ENCODE measurements around the gene WDR75.

Gene WDR75

DNA sequence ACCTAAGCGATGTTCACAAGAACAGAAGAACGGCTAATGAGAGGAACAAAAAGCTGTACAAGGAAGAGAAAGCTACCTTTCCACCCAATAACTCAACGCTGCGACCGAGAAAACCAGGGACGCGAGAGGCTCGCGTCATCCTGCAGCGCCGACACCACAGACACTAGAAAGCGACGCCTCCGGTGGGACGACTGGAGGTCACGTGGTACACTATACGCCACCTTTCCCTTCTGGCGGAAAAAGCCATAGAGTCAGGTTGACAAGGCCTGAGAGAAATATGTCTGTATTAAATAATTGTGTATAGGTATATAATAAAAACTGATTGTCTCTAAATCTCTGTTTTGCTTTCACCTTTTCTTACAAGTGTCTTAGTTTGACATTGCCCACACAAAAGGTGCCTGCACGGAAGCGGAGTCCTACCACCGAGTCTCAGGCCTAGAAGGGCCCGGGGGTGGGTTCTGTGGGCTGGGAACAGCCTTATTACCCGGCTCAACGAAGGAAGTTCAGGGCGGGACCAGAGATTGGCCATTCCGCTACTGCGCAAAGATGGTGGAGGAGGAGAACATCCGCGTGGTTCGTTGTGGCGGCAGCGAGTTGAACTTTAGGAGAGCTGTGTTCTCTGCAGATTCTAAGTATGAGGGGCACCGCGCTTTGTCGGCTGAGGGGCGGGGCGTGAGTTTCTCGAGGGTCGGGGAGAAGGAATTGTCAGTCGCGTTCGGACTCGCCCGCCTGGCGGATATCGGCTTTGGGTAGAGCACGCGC lies at the start of gene WDR75:
Gene WDR75 (plus strand): TSS at position 528 of the 762 bp plus-strand sequence. CDS start 19 bp downstream, at position 547.
- H3K9ac ChIP-seq (ENCODE audit: low read length): peak within 1 kb of the TSS; percentile 80
- peak within 1 kb of the TSS; percentile 57 to 89 for H3K4me3 ChIP-seq (ENCODE audit: low read depth in 1 of 2, low read length in 2 of 2)
- H3K27me3 ChIP-seq (ENCODE audit: control insufficient read depth in 1 of 2, insufficient read depth in 2 of 2, low read length in 2 of 2): no peaks in the 10 kb centered on the region
- peak within 1 kb of the TSS; percentile 75 for H3K27ac ChIP-seq (ENCODE audit: low read depth, low read length)
- no peaks in the 10 kb centered on the region for H3K36me3 ChIP-seq (ENCODE audit: insufficient read depth, low read length)
- H3K9me3 ChIP-seq (ENCODE audit: low read length): no peaks in the 10 kb centered on the region
- H3K4me1 ChIP-seq (ENCODE audit: insufficient read depth, low read length): peaks cover 29% of the 10 kb centered on the region

DNA sequence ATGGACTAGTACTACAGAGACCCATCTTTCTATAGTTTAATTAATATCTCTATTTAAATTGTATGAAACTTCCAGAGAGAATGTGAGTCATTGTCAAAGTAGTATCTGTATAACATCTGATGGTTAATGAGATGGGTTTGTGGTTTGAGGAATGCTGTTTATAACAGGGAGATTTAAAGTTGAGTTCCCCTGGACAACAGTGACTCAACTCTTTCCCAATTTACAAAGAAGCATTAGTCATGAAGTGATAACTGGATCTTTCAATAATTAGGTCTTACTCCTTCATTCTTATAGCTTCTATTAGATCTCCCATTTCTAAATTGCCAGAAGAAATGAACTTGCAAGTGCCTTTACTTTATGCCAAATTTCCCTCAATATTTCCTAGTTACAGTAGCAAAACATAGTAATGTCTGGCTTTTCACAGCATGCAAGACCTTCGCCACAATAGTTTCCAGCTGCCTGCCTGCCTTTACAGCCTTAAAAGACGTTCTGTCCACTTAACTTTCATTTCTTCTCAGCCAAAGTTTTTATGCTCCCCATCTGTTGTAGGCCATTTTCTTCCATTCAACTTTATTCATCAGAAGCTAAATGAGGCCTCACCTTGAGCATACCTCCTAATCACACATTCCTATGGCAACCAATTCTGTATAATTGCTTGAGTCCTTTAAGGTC lies 47.7 kb upstream of the WDR75 start:
- H3K4me3 ChIP-seq (ENCODE audit: low read depth in 1 of 2, low read length in 2 of 2): no peak overlapping the region
- peaks cover 26% of the 10 kb centered on the region for H3K4me1 ChIP-seq (ENCODE audit: insufficient read depth, low read length)
- no peaks in the 10 kb centered on the region for H3K36me3 ChIP-seq (ENCODE audit: insufficient read depth, low read length)
- H3K9ac ChIP-seq (ENCODE audit: low read length): no peak overlapping the region
- H3K9me3 ChIP-seq (ENCODE audit: low read length): no peaks in the 10 kb centered on the region
- no peaks in the 10 kb centered on the region for H3K27me3 ChIP-seq (ENCODE audit: control insufficient read depth in 1 of 2, insufficient read depth in 2 of 2, low read length in 2 of 2)
- peak overlapping the region; percentile 21 for H3K27ac ChIP-seq (ENCODE audit: low read depth, low read length)

DNA sequence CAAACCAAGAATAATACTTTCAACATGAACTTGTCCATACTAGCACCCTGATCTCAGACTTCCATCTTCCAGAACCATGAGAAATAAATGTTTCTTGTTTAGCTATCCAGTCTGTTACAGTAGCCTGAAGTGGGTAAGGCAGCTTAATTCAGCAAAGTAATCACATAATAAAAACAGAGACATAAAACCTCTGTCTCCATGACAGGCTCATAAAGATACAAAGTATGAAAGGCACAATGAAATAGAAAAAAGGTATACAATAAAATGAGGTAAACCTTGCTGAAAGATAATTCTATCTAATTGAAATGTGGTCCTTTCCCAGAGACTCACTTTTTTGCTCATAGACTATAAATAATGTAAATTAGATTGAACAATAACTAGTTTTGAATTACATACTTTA lies 46.7 kb upstream of the WDR75 start:
- H3K9ac ChIP-seq (ENCODE audit: low read length): no peak overlapping the region
- peak overlapping the region; percentile 21 for H3K27ac ChIP-seq (ENCODE audit: low read depth, low read length)
- H3K4me1 ChIP-seq (ENCODE audit: insufficient read depth, low read length): peaks cover 26% of the 10 kb centered on the region
- no peaks in the 10 kb centered on the region for H3K36me3 ChIP-seq (ENCODE audit: insufficient read depth, low read length)
- no peak overlapping the region for H3K4me3 ChIP-seq (ENCODE audit: low read depth in 1 of 2, low read length in 2 of 2)
- no peaks in the 10 kb centered on the region for H3K27me3 ChIP-seq (ENCODE audit: control insufficient read depth in 1 of 2, insufficient read depth in 2 of 2, low read length in 2 of 2)
- no peaks in the 10 kb centered on the region for H3K9me3 ChIP-seq (ENCODE audit: low read length)

DNA sequence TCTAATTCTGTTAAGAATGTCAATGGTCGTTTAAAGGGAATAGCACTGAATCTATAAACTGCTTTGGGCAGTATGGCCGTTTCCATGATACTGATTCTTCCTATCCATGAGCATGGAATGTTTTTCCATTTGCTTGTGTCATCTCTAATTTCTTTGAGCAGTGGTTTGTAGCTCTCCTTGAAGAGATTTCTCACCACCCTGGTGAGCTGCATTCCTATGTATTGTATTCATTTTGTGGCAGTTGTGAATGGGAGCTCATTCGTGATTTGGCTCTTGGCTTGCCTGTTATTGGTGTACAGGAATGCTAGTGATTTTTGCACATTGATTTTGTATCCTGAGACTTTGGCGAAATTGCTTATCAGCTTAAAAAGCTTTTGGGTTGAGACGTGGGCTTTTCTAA lies 38.3 kb upstream of the WDR75 start:
- Histone ChIP-seq H3K4me3 (ENCODE audit: low read depth in 1 of 2, low read length in 2 of 2) (no peak overlapping the region), H3K36me3 (ENCODE audit: insufficient read depth, low read length) (no peaks in the 10 kb centered on the region), H3K27ac (ENCODE audit: low read depth, low read length) (no peak overlapping the region), H3K9ac (ENCODE audit: low read length) (no peak overlapping the region), H3K4me1 (ENCODE audit: insufficient read depth, low read length) (peaks cover 15% of the 10 kb centered on the region), H3K9me3 (ENCODE audit: low read length) (no peaks in the 10 kb centered on the region), H3K27me3 (ENCODE audit: control insufficient read depth in 1 of 2, insufficient read depth in 2 of 2, low read length in 2 of 2) (no peaks in the 10 kb centered on the region)

DNA sequence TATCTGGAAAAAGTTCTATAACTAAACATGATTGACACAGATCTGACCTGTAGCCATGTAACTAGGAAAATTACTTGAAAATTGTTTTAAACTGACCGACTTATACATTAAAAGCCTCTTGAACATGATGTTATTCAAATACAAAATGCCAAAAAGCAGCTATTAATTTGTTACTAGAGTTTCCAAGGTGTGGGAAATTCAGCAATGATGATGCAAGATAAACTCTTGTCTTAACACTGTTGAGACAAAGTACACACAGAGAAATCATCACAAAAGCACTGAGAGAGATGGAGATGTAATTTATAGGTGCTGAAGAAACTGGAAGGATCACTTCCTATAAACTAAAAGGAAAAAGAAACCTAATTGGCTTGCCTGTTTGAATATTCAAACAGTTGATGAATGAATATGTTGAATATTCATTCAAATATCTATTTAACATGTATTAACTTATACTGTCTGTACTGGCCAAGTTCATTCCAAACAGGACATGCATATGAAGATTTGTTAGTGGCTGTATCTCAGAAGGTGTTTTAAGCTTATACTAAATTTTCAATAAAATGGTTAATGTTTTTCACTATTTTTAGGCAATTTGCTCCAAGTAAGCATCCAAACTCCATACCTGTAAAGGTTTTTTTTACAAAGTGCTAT lies 34.6 kb upstream of the WDR75 start:
- Histone ChIP-seq H3K4me3 (ENCODE audit: low read depth in 1 of 2, low read length in 2 of 2) (no peak overlapping the region), H3K9me3 (ENCODE audit: low read length) (no peaks in the 10 kb centered on the region), H3K36me3 (ENCODE audit: insufficient read depth, low read length) (no peaks in the 10 kb centered on the region), H3K27me3 (ENCODE audit: control insufficient read depth in 1 of 2, insufficient read depth in 2 of 2, low read length in 2 of 2) (no peaks in the 10 kb centered on the region), H3K9ac (ENCODE audit: low read length) (no peak overlapping the region), H3K4me1 (ENCODE audit: insufficient read depth, low read length) (peaks cover 31% of the 10 kb centered on the region), H3K27ac (ENCODE audit: low read depth, low read length) (peak overlapping the region; percentile 65)

DNA sequence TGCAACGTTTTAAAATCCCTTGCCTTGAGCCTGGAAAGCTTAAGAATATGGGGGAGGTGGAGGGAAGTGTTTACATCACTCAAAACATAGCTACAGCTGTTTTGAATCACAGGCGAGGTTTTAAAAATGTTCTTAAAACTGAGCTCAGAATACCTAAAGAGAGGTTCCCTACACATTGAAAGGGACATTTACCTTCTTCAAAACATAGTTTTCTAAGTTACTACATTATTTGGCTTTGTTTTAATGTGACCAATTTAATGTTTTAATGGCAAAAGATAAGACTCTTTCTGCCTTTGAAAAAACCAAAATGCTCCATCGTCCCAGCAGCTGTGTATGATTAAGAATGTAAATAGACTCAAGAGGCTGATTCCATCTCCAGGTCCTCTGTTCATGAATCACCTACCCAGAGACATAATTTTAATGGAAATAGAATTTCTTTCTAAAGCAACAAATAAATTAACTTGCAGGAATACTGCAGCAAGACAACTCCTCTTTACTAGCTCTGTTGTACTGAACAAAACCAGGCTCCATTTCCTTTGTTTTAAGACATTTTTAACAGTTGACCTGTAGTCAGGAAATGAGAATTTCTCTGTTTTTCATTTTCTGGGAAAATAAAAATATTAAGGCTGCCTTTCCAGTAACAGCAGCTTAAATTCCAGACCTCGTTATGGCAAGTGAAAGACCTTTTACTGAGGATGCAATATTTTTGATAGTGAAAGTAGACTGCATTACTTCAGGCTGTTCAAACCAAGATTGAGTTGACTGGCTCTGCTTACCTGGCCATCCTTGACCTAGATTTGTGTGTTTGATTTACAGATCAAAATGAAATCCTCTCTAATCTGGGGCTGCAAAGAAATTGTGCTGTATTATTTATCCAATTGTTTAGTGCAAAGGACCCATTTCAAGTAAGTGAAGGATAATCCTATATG lies 33.7 kb upstream of the WDR75 start:
- H3K4me3 ChIP-seq (ENCODE audit: low read depth in 1 of 2, low read length in 2 of 2): peak overlapping the region in 1 of 2 donors; percentile 2
- H3K36me3 ChIP-seq (ENCODE audit: insufficient read depth, low read length): no peaks in the 10 kb centered on the region
- H3K9ac ChIP-seq (ENCODE audit: low read length): no peak overlapping the region
- H3K4me1 ChIP-seq (ENCODE audit: insufficient read depth, low read length): peaks cover 39% of the 10 kb centered on the region
- no peaks in the 10 kb centered on the region for H3K27me3 ChIP-seq (ENCODE audit: control insufficient read depth in 1 of 2, insufficient read depth in 2 of 2, low read length in 2 of 2)
- no peaks in the 10 kb centered on the region for H3K9me3 ChIP-seq (ENCODE audit: low read length)
- H3K27ac ChIP-seq (ENCODE audit: low read depth, low read length): peak overlapping the region; percentile 65

DNA sequence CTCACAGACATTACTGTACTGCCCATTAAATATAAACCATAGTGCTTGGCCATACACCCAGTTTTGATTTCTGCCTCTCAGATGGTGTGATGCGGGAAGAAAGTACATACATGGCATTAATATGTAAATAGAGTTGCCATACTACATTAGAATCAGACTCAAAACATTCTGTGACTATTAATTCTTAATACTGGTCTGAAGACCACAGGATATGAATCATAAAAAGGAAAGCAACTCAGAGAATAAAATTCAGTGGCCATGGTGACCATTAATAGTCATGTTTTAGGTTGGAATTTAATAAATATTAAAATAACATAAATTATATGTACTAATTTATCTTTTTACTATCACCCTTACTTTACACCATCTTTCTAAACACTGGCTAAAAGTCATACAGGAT lies 33.0 kb upstream of the WDR75 start:
- H3K4me3 ChIP-seq (ENCODE audit: low read depth in 1 of 2, low read length in 2 of 2): peak overlapping the region in 1 of 2 donors; percentile 2
- H3K27ac ChIP-seq (ENCODE audit: low read depth, low read length): peak overlapping the region; percentile 65
- H3K9ac ChIP-seq (ENCODE audit: low read length): no peak overlapping the region
- peaks cover 43% of the 10 kb centered on the region for H3K4me1 ChIP-seq (ENCODE audit: insufficient read depth, low read length)
- no peaks in the 10 kb centered on the region for H3K27me3 ChIP-seq (ENCODE audit: control insufficient read depth in 1 of 2, insufficient read depth in 2 of 2, low read length in 2 of 2)
- no peaks in the 10 kb centered on the region for H3K36me3 ChIP-seq (ENCODE audit: insufficient read depth, low read length)
- H3K9me3 ChIP-seq (ENCODE audit: low read length): no peaks in the 10 kb centered on the region

DNA sequence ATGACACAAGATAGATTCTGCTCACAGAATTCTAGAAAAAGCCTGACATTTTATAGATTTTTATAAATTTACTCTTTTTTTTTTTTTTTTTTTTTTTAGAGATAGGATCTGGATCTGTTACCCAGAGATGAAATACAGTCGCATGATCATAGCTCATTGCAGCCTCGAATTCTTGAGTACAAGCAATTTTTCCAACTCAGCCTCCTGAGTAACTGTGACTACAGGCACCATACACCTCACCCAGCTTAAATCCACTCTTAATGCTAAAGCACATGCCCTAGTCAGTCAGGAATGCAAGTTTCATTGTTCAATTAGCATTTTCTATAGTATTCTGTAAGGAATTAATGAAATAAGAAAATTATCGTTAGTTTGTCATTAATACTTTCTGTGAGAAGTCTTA lies 32.1 kb upstream of the WDR75 start:
- peaks cover 43% of the 10 kb centered on the region for H3K4me1 ChIP-seq (ENCODE audit: insufficient read depth, low read length)
- H3K27me3 ChIP-seq (ENCODE audit: control insufficient read depth in 1 of 2, insufficient read depth in 2 of 2, low read length in 2 of 2): no peaks in the 10 kb centered on the region
- no peak overlapping the region for H3K4me3 ChIP-seq (ENCODE audit: low read depth in 1 of 2, low read length in 2 of 2)
- peak overlapping the region; percentile 43 for H3K27ac ChIP-seq (ENCODE audit: low read depth, low read length)
- no peaks in the 10 kb centered on the region for H3K36me3 ChIP-seq (ENCODE audit: insufficient read depth, low read length)
- no peaks in the 10 kb centered on the region for H3K9me3 ChIP-seq (ENCODE audit: low read length)
- H3K9ac ChIP-seq (ENCODE audit: low read length): no peak overlapping the region

DNA sequence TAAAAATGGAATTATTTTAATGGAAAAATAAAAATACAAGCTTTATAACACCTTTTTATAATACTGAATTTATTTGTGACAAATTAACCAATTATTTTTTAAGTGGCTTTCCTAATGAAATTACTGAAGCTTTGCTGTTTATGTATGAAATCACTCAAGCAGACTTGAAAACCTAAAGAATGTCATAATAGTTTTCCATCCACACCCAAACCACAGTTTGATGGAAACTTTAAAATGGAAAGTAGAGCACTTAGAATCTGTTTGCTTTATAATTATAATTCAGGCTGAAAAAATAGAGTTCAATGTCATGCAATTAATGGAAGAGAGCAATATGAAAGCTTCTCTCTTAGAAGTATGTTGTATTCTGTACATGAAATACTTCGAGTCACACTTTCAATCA lies 31.6 kb upstream of the WDR75 start:
- H3K4me3 ChIP-seq (ENCODE audit: low read depth in 1 of 2, low read length in 2 of 2): no peak overlapping the region

DNA sequence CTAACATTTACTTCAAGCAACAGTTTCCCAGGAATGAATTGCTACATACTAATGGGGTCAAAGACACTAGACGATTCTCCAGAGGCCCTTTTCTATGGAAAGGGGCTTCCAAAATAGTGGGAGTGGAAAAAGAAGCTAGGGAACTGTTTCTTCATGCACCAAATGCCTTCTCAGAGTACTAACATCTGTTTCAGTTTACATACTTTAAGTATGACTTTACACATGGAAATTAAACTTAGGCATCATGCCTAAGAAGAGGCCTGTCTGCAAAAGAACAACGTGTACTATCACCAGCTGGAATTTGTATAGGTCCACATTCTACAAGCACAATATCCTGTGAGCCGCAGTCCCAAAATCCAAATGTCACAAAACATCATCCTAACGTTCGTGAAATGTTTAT lies 29.4 kb upstream of the WDR75 start:
- Histone ChIP-seq H3K9me3 (ENCODE audit: low read length) (no peaks in the 10 kb centered on the region), H3K4me3 (ENCODE audit: low read depth in 1 of 2, low read length in 2 of 2) (no peak overlapping the region), H3K9ac (ENCODE audit: low read length) (peak overlapping the region; percentile 21), H3K27ac (ENCODE audit: low read depth, low read length) (peak overlapping the region; percentile 89), H3K27me3 (ENCODE audit: control insufficient read depth in 1 of 2, insufficient read depth in 2 of 2, low read length in 2 of 2) (no peaks in the 10 kb centered on the region), H3K4me1 (ENCODE audit: insufficient read depth, low read length) (peaks cover 37% of the 10 kb centered on the region), H3K36me3 (ENCODE audit: insufficient read depth, low read length) (no peaks in the 10 kb centered on the region)

More for the DNA sequence above, 31.6 kb upstream of the WDR75 start:
- no peaks in the 10 kb centered on the region for H3K36me3 ChIP-seq (ENCODE audit: insufficient read depth, low read length)
- H3K27me3 ChIP-seq (ENCODE audit: control insufficient read depth in 1 of 2, insufficient read depth in 2 of 2, low read length in 2 of 2): no peaks in the 10 kb centered on the region
- H3K9me3 ChIP-seq (ENCODE audit: low read length): no peaks in the 10 kb centered on the region
- H3K4me1 ChIP-seq (ENCODE audit: insufficient read depth, low read length): peaks cover 43% of the 10 kb centered on the region
- H3K9ac ChIP-seq (ENCODE audit: low read length): no peak overlapping the region
- H3K27ac ChIP-seq (ENCODE audit: low read depth, low read length): peak overlapping the region; percentile 27
